Measurements from ENCODE around the gene FADS2. TPM values are rescaled to one million over a fixed set of nuclear protein-coding genes. Genes with fewer than 3 reads are reported as not detected.

FADS2 gene
- total RNA-seq, 2 experiments from 2014 or later: 0.95 to 2.8 TPM

DNA sequence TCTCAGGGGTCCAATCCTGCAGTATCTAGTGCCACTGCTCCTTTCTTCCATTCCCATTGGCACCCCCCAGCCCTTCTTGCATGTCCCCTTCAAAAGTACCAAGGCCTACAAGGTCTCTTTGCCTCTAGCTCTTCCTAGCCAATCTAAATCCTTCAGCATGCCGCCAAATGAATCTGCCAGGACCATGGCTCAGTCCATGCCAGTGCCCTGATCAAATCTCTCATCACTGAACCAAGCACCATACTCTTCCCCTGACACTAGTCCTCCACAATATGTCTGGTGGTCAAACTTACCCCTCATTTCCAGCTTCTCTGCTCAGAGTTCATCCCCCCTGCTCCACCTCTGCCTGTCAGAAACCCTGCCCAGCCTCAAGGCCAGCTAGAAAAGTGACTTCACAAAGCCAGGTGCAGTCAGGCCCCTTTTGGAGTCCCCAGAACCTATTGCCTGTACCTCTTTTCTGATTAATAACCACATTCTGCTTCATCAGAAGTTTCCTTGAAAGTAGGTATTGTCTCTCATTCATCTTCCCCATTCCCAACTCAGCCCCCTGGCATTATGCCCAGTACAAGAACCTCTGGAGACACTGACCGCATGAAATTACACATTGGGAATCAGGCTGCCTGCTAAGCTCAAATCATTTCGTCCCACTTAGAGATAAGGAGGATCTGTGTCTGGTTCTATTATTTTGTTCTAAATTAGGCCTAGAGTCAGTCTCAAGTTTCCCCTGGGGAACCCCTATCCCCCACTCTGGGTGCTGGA is 24.0 kb upstream of the FADS2 start:
- POLR2A ChIA-PET: no interaction called here
- intact Hi-C loops (cut with micrococcal nuclease; ENCODE audit: unreplicated experiment): no loop called here
- no TSS peak for BruUV-seq (replicated peaks)

DNA sequence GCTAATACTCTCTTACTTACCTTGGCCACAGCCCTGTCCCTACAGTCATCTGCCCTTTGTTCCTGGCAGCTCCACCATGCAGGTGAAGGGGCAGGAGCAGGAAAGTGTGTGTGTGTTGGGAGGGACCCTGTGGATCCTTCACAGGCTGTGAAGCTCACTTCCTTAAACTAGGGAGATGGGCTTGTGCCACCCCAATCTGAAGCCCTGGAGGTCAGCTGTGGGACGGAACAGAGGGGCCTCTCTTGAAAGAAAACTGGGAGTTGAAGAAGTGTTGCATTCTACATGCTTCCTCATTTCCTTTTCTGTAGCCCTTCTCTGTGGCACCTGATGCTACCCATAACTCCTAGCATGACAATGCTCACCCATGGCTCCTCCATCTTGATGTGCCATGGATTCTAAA is 23.0 kb upstream of the FADS2 start:
- intact Hi-C loops (cut with micrococcal nuclease; ENCODE audit: unreplicated experiment): no loop called here
- no peaks in the 10 kb centered on the region for H4K20me1 ChIP-seq (ENCODE audit: insufficient read depth, low read length)
- no peak for DNase-seq (ENCODE audit: low spot score)
- H3K9me3 ChIP-seq (ENCODE audit: low read length): no peaks in the 10 kb centered on the region
- no peaks in the 10 kb centered on the region for H3K79me2 ChIP-seq (ENCODE audit: insufficient read depth, low read depth, low read length)
- no peak overlapping the region for H2AFZ ChIP-seq (ENCODE audit: low read length)
- H3K27ac ChIP-seq (ENCODE audit: low read depth, low read length, poor library complexity, severe bottlenecking): no peak overlapping the region
- TF ChIP-seq CTCF (conservative IDR thresholded peaks at IDR 0.05; ENCODE audit: low read length) (no peak), EZH2phosphoT487 (IDR thresholded peaks at IDR 0.05; ENCODE audit: borderline replicate concordance, low read depth, low read length) (no peak)
- no peak overlapping the region for H3K4me2 ChIP-seq (ENCODE audit: low read length)
- H3K9me2 ChIP-seq (ENCODE audit: insufficient read depth, low read length): no peaks in the 10 kb centered on the region
- H3K4me3 ChIP-seq (ENCODE audit: low read depth, low read length, poor library complexity, severe bottlenecking): no peak overlapping the region
- CTCF ChIA-PET (ENCODE audit: unreplicated experiment): interaction anchor here (0.9 kb wide), 1 partner anchor 8 kb away, joined by 3 read pairs; no protein-coding TSS in a partner anchor
- no TSS peak for BruUV-seq (replicated peaks)
- H3K36me3 ChIP-seq (ENCODE audit: insufficient read depth, low read length): peaks cover 20% of the 10 kb centered on the region
- no peaks in the 10 kb centered on the region for H3K4me1 ChIP-seq (ENCODE audit: insufficient read depth, low read length, poor library complexity, severe bottlenecking)
- POLR2A ChIA-PET: no interaction called here

More for the DNA sequence above, 24.0 kb upstream of the FADS2 start:
- TF ChIP-seq EZH2phosphoT487 (IDR thresholded peaks at IDR 0.05; ENCODE audit: borderline replicate concordance, low read depth, low read length) (no peak), CTCF (conservative IDR thresholded peaks at IDR 0.05; ENCODE audit: low read length) (no peak)
- H3K9me3 ChIP-seq (ENCODE audit: low read length): no peaks in the 10 kb centered on the region
- H3K4me2 ChIP-seq (ENCODE audit: low read length): no peak overlapping the region
- no peak overlapping the region for H2AFZ ChIP-seq (ENCODE audit: low read length)
- H4K20me1 ChIP-seq (ENCODE audit: insufficient read depth, low read length): 0 out of 2 replicates have a peak, but pooled peaks cover 3% of the 10 kb centered on the region
- H3K27ac ChIP-seq (ENCODE audit: low read depth, low read length, poor library complexity, severe bottlenecking): no peak overlapping the region
- no peaks in the 10 kb centered on the region for H3K4me1 ChIP-seq (ENCODE audit: insufficient read depth, low read length, poor library complexity, severe bottlenecking)
- DNase-seq (ENCODE audit: low spot score): no peak
- peaks cover 30% of the 10 kb centered on the region for H3K36me3 ChIP-seq (ENCODE audit: insufficient read depth, low read length)
- peaks cover 9% of the 10 kb centered on the region; the same call in 1 of the 2 replicates for H3K79me2 ChIP-seq (ENCODE audit: insufficient read depth, low read depth, low read length)
- CTCF ChIA-PET (ENCODE audit: unreplicated experiment): no interaction called here
- no peak overlapping the region for H3K4me3 ChIP-seq (ENCODE audit: low read depth, low read length, poor library complexity, severe bottlenecking)
- no peaks in the 10 kb centered on the region for H3K9me2 ChIP-seq (ENCODE audit: insufficient read depth, low read length)

GRCh38 chr11:61806785-61807184 is 21.3 kb upstream of the FADS2 start:
- 0 out of 2 replicates have a peak, but pooled peaks cover 6% of the 10 kb centered on the region for H3K36me3 ChIP-seq (ENCODE audit: insufficient read depth, low read length)
- POLR2A ChIA-PET: no interaction called here
- TF ChIP-seq CTCF (conservative IDR thresholded peaks at IDR 0.05; ENCODE audit: low read length) (no peak), EZH2phosphoT487 (IDR thresholded peaks at IDR 0.05; ENCODE audit: borderline replicate concordance, low read depth, low read length) (no peak)

More at GRCh38 chr11:61806785-61807184, 21.3 kb upstream of the FADS2 start:
- Histone ChIP-seq H4K20me1 (ENCODE audit: insufficient read depth, low read length) (no peaks in the 10 kb centered on the region), H3K4me3 (ENCODE audit: low read depth, low read length, poor library complexity, severe bottlenecking) (no peak overlapping the region), H3K4me2 (ENCODE audit: low read length) (no peak overlapping the region), H3K27ac (ENCODE audit: low read depth, low read length, poor library complexity, severe bottlenecking) (no peak overlapping the region), H3K79me2 (ENCODE audit: insufficient read depth, low read depth, low read length) (no peaks in the 10 kb centered on the region), H2AFZ (ENCODE audit: low read length) (no peak overlapping the region), H3K4me1 (ENCODE audit: insufficient read depth, low read length, poor library complexity, severe bottlenecking) (no peaks in the 10 kb centered on the region), H3K9me3 (ENCODE audit: low read length) (no peaks in the 10 kb centered on the region), H3K9me2 (ENCODE audit: insufficient read depth, low read length) (no peaks in the 10 kb centered on the region)
- no peak for DNase-seq (ENCODE audit: low spot score)
- CTCF ChIA-PET (ENCODE audit: unreplicated experiment): no interaction called here
- intact Hi-C loops (cut with micrococcal nuclease; ENCODE audit: unreplicated experiment): no loop called here
- BruUV-seq (replicated peaks): no TSS peak

Data from OCI-LY7 (cell line).